GM12892 (cell line): ENCODE results near the gene SPATC1L.

Experiments used
- POLR2A ChIP-seq: IDR thresholded peaks from 2 replicates; pipeline ENCODE4 v1.6.1; 2011; ENCODE audit warnings: low read depth, low read length, control low read depth
- POLR2AphosphoS5 ChIP-seq: IDR thresholded peaks from 2 replicates; pipeline ENCODE4 v1.6.1; 2011; ENCODE audit warnings: low read depth, low read length, control low read depth

- no peak for TF ChIP-seq POLR2A
- TF ChIP-seq POLR2AphosphoS5 = no peak
These were observed 28.5 kb downstream of the SPATC1L start, which contains the start of gene FTCD for GRCh38 chr21:46155514-46156377.
